Caco-2 (cell line): ENCODE results near the gene PARS2. TPM values are rescaled to one million over a fixed set of nuclear protein-coding genes. Genes with fewer than 3 reads are reported as not detected.

ENCODE experiments used
- BruUV-seq: library from RNA; stranded (reverse); fragments of 400-500 nt; replicated peaks from 2 replicates; lab custom pipeline; 2021; lab: Mats Ljungman, UMichigan
- CTCF ChIA-PET: fragments of 300-600 bp; sonication (Branson Sonifier 250); formaldehyde crosslinking; loops from one replicate; lab custom pipeline; 2022; ENCODE audit warnings: antibody characterized with exemption; lab: Charles Lee
- POLR2A ChIA-PET: fragments of 300-600 bp; sonication (Branson Sonifier 250); formaldehyde crosslinking; loops from one replicate; lab custom pipeline; 2022; ENCODE audit warnings: antibody characterized with exemption; lab: Charles Lee
- DNase-seq, 2 experiments: peaks; one replicate each; pipeline versions ENCODE4 v3.0.0 to v3.0.0-alpha.2; 2020 to 2022
- H3K27me3 ChIP-seq: replicated peaks from 2 replicates; pipeline ENCODE4 v1.6.0; 2011; ENCODE audit warnings: low read length; ENCODE audit not compliant: control insufficient read depth, insufficient read depth
- H3K36me3 ChIP-seq: 2 replicates; pipeline ENCODE4 v1.5.1; 2011; ENCODE audit warnings: low read length; ENCODE audit not compliant: control insufficient read depth, insufficient read depth
- H3K4me1 ChIP-seq: fragments of 250-450 bp; sonication (Bioruptor Pico); 2 replicates; pipeline ENCODE4 v1.5.1; 2020; ENCODE audit warnings: mild to moderate bottlenecking
- H3K4me3 ChIP-seq: 2 replicates; pipeline ENCODE4 v1.5.1; 2011; ENCODE audit warnings: low read depth, mild to moderate bottlenecking, control low read depth, low read length
- H3K9me3 ChIP-seq: fragments of 250-450 bp; sonication (Bioruptor Pico); 2 replicates; pipeline ENCODE4 v1.5.1; 2020; ENCODE audit warnings: mild to moderate bottlenecking, moderate library complexity
- H3K27ac Mint-ChIP-seq: one replicate; pipeline ENCODE4 v1.8.0; 2022; ENCODE audit warnings: mixed read lengths; ENCODE audit not compliant: unreplicated experiment
- H3K27me3 Mint-ChIP-seq: one replicate; pipeline ENCODE4 v1.8.0; 2022; ENCODE audit warnings: mixed read lengths; ENCODE audit not compliant: insufficient read depth, unreplicated experiment
- H3K36me3 Mint-ChIP-seq: one replicate; pipeline ENCODE4 v1.8.0; 2022; ENCODE audit warnings: mild to moderate bottlenecking, mixed read lengths; ENCODE audit not compliant: insufficient read depth, unreplicated experiment
- H3K4me1 Mint-ChIP-seq: one replicate; pipeline ENCODE4 v1.8.0; 2022; ENCODE audit warnings: low read depth, mixed read lengths; ENCODE audit not compliant: unreplicated experiment
- H3K4me3 Mint-ChIP-seq: one replicate; pipeline ENCODE4 v1.8.0; 2022; ENCODE audit warnings: mild to moderate bottlenecking, moderate library complexity, mixed read lengths; ENCODE audit not compliant: unreplicated experiment
- H3K9me3 Mint-ChIP-seq: one replicate; pipeline ENCODE4 v1.8.0; 2022; ENCODE audit warnings: mixed read lengths; ENCODE audit not compliant: unreplicated experiment
- CTCF ChIP-seq, 2 experiments: fragments of 200-600 bp in 1 of 2; IDR thresholded peaks; 1 replicate in 1 of 2; 2 replicates in 1 of 2; pipeline versions ENCODE4 v1.5.1 to v1.8.0; 2011 to 2022; ENCODE audit warnings: antibody characterized with exemption in 1 of 2, control low read depth in 1 of 2, inconsistent platforms in 1 of 2, low read depth in 1 of 2, low read length in 1 of 2, mild to moderate bottlenecking in 1 of 2, moderate library complexity in 1 of 2; ENCODE audit not compliant: insufficient read depth in 1 of 2, severe bottlenecking in 1 of 2, unreplicated experiment in 1 of 2
- intact Hi-C: fragments of 100-400 bp; cut with micrococcal nuclease; formaldehyde crosslinking; loops from one replicate; pipeline ENCODE4 v1.10.0; 2022; ENCODE audit not compliant: unreplicated experiment
- total RNA-seq: library from RNA; stranded (reverse); gene quantifications from 2 replicates; pipeline ENCODE4 v1.2.3, GENCODE V29; 2022

The PARS2 gene
- total RNA-seq, 1 experiment from 2014 or later, result 5.8 TPM

- Histone ChIP-seq H3K4me1 (no peaks in the 10 kb centered on the region), H3K36me3 (no peaks in the 10 kb centered on the region), H3K27me3 (no peaks in the 10 kb centered on the region), H3K9me3 (no peaks in the 10 kb centered on the region), H3K4me3 (no peak overlapping the region)
- no peaks in the 10 kb centered on the region for H3K9me3 Mint-ChIP-seq
- no peak overlapping the region for H3K4me3 Mint-ChIP-seq
- peak; percentile 66 to 69 for TF ChIP-seq CTCF (IDR thresholded peaks at IDR 0.05; ENCODE audit: insufficient read depth in 1 of 2, low read depth in 1 of 2, low read length in 1 of 2, severe bottlenecking in 1 of 2, unreplicated experiment in 1 of 2)
- no peak overlapping the region for H3K27ac Mint-ChIP-seq
- ChIA-PET POLR2A (no interaction called here), CTCF (interaction anchor here (0.6 to 0.7 kb wide), 2 partner anchors 311 to 352 kb away, joined by 3 to 4 read pairs; no protein-coding TSS in a partner anchor)
- H3K27me3 Mint-ChIP-seq, result no peaks in the 10 kb centered on the region
- DNase-seq, result peak; percentile 56 to 75
- intact Hi-C loops, result loop anchor here (1.0 to 2.0 kb wide), 4 partner anchors 42 to 312 kb away; partner anchors contain the start of gene PARS2
- H3K4me1 Mint-ChIP-seq, result peaks cover 3% of the 10 kb centered on the region
- BruUV-seq, result no TSS peak
- no peaks in the 10 kb centered on the region for H3K36me3 Mint-ChIP-seq
Measured at GRCh38 chr1:54810153-54810942, 46.0 kb upstream of the PARS2 start.

- H3K36me3 ChIP-seq, result no peaks in the 10 kb centered on the region
- no peaks in the 10 kb centered on the region for H3K27me3 Mint-ChIP-seq
- H3K4me1 ChIP-seq, result no peaks in the 10 kb centered on the region
- H3K9me3 ChIP-seq, result no peaks in the 10 kb centered on the region
- H3K4me3 ChIP-seq, result no peak overlapping the region
- CTCF ChIA-PET, result interaction anchor here (0.6 to 0.7 kb wide), 2 partner anchors 310 to 351 kb away, joined by 3 to 4 read pairs; no protein-coding TSS in a partner anchor
- BruUV-seq, result no TSS peak
- DNase-seq, result no peak
- no peaks in the 10 kb centered on the region for H3K36me3 Mint-ChIP-seq
- no peak for TF ChIP-seq CTCF (IDR thresholded peaks at IDR 0.05; ENCODE audit: insufficient read depth in 1 of 2, low read depth in 1 of 2, low read length in 1 of 2, severe bottlenecking in 1 of 2, unreplicated experiment in 1 of 2)
- no peaks in the 10 kb centered on the region for H3K9me3 Mint-ChIP-seq
- intact Hi-C loops, result loop anchor here (1.0 to 2.0 kb wide), 4 partner anchors 41 to 311 kb away; partner anchors contain the start of gene PARS2
- POLR2A ChIA-PET, result no interaction called here
- no peak overlapping the region for H3K27ac Mint-ChIP-seq
- H3K27me3 ChIP-seq, result no peaks in the 10 kb centered on the region
- H3K4me3 Mint-ChIP-seq, result no peak overlapping the region
- H3K4me1 Mint-ChIP-seq, result no peaks in the 10 kb centered on the region
Measured at GRCh38 chr1:54809496-54810074, 45.3 kb upstream of the PARS2 start.

- ChIA-PET CTCF (no interaction called here), POLR2A (no interaction called here)
- H3K27me3 ChIP-seq, result no peaks in the 10 kb centered on the region
- Mint-ChIP-seq H3K4me3 (no peak overlapping the region), H3K36me3 (no peaks in the 10 kb centered on the region), H3K27me3 (no peaks in the 10 kb centered on the region), H3K4me1 (no peaks in the 10 kb centered on the region), H3K27ac (no peak overlapping the region), H3K9me3 (no peaks in the 10 kb centered on the region)
- no TSS peak for BruUV-seq
- no peak overlapping the region for H3K4me3 ChIP-seq
- intact Hi-C loops, result no loop called here
- no peak for TF ChIP-seq CTCF (IDR thresholded peaks at IDR 0.05; ENCODE audit: insufficient read depth in 1 of 2, low read depth in 1 of 2, low read length in 1 of 2, severe bottlenecking in 1 of 2, unreplicated experiment in 1 of 2)
- DNase-seq, result no peak
- H3K9me3 ChIP-seq, result no peaks in the 10 kb centered on the region
- no peaks in the 10 kb centered on the region for H3K36me3 ChIP-seq
- no peaks in the 10 kb centered on the region for H3K4me1 ChIP-seq
Measured at GRCh38 chr1:54808443-54809207, 44.3 kb upstream of the PARS2 start.
